Right lobe of liver (tissue), 6 donors: ENCODE results near the gene SECISBP2. TPM values are rescaled to one million over a fixed set of nuclear protein-coding genes. Genes with fewer than 3 reads are reported as not detected.

Experiments
- ATAC-seq, 4 donors: fragments of 200-7000 bp; cut with Tn5 transposase; one replicate each; pipeline ENCODE4 v1.9.1; 2020; ENCODE audit warnings: mild to moderate bottlenecking in 4 of 4, moderate library complexity in 4 of 4
- DNase-seq, 3 donors: peaks; one replicate each; pipeline ENCODE4 v3.0.0-alpha.2; 2020
- H3K27ac ChIP-seq, 3 donors: fragments of 200-600 bp; one replicate each; pipeline ENCODE4 v1.8.0; 2022
- H3K27me3 ChIP-seq, 2 donors: fragments of 200-600 bp; one replicate each; pipeline ENCODE4 v1.8.0; 2022
- H3K36me3 ChIP-seq, 4 donors: fragments of 200-600 bp; sonication (generic) in 1 of 4; one replicate each; pipeline versions ENCODE4 v1.5.1 to v1.8.0; 2017 to 2022; ENCODE audit warnings: control low read depth in 1 of 4
- H3K4me1 ChIP-seq, 4 donors: fragments of 200-600 bp; sonication (generic) in 1 of 4; one replicate each; pipeline versions ENCODE4 v1.5.1 to v1.8.0; 2017 to 2022; ENCODE audit warnings: control low read depth in 1 of 4
- H3K4me3 ChIP-seq, 3 donors: fragments of 200-600 bp; one replicate each; pipeline ENCODE4 v1.8.0; 2022
- H3K9me3 ChIP-seq, 4 donors: fragments of 200-600 bp; sonication (generic) in 1 of 4; one replicate each; pipeline versions ENCODE4 v1.5.1 to v1.8.0; 2017 to 2022; ENCODE audit warnings: control low read depth in 1 of 4
- CTCF ChIP-seq, 4 donors: fragments of 200-600 bp in 3 of 4; fragments of 450-650 bp in 1 of 4; IDR thresholded peaks; one replicate each; pipeline versions ENCODE4 v1.5.1 to v1.8.0; 2016 to 2022; ENCODE audit warnings: antibody characterized with exemption in 4 of 4, mild to moderate bottlenecking in 2 of 4
- POLR2A ChIP-seq: fragments of 450-650 bp; IDR thresholded peaks from one replicate; pipeline ENCODE4 v1.6.1; 2017; ENCODE audit warnings: antibody characterized with exemption, mild to moderate bottlenecking
- WGBS: methylation state at CpG from one replicate; pipeline ENCODE4 v1.1.6; 2018; ENCODE audit warnings: low coverage, low lambda C conversion rate; ENCODE audit not compliant: insufficient coverage; ENCODE audit errors: missing lambda C conversion rate; 5-methylcytosine and 5-hydroxymethylcytosine counted together
- intact Hi-C, 2 donors: fragments of 100-400 bp; cut with DNase I; formaldehyde crosslinking; loops; one replicate each; pipeline versions ENCODE4 v1.11.2 to v1.14.1; 2022
- total RNA-seq, 6 experiments: library from RNA; depleted of rRNA in 2 of 6; stranded (reverse); fragments of >200 nt in 2 of 6; fragmentation: NEBNext Ultra II Directional in 3 of 6; extraction: Animal tissue kit (Norgen Biotek cat#: 25700) in 3 of 6; gene quantifications; one replicate each; pipeline versions ENCODE4 v1.1.0 to v1.2.4, GENCODE V29; 2016 to 2023
- donor health status: DM: no; HTN: yes; CAD: no.
- donor health status: DM: no; HTN: no; CAD: no.
- donor health status: DM: no; HTN: no; CAD: no.
- donor health status: DM: no; HTN: yes; CAD: no.
- donor health status: DM: no; HTN: yes; CAD: no.

Gene SECISBP2
- total RNA-seq, 6 experiments from 2014 or later = 17.3 to 34.2 (median 26.5) TPM

GRCh38 chr9:89366711-89367110 lies 48.4 kb downstream of the SECISBP2 start:
- H3K36me3 ChIP-seq = peaks cover 0 to 5% (median under 1%) of the 10 kb centered on the region in 4 donors

GRCh38 chr9:89367281-89367680 lies 49.0 kb downstream of the SECISBP2 start:
- no peak overlapping the region for H3K27ac ChIP-seq
- no peaks in the 10 kb centered on the region for H3K9me3 ChIP-seq
- no peaks in the 10 kb centered on the region for H3K27me3 ChIP-seq
- WGBS = 83% methylated on average over 1 of the region's 4 CpGs
- no peaks in the 10 kb centered on the region for H3K36me3 ChIP-seq
- no peaks in the 10 kb centered on the region for H3K4me1 ChIP-seq
- ATAC-seq = no peak
- TF ChIP-seq POLR2A (no peak), CTCF (IDR thresholded peaks at IDR 0.05) (no peak)
- no peak for DNase-seq
- intact Hi-C loops = no loop called here
- H3K4me3 ChIP-seq = no peak overlapping the region

More at GRCh38 chr9:89366711-89367110, 48.4 kb downstream of the SECISBP2 start:
- H3K27ac ChIP-seq = no peak overlapping the region
- H3K9me3 ChIP-seq = no peaks in the 10 kb centered on the region
- DNase-seq (no peak), ATAC-seq (no peak)
- intact Hi-C loops = no loop called here
- H3K4me1 ChIP-seq = no peaks in the 10 kb centered on the region
- 80% methylated on average over 2 of the region's 3 CpGs for WGBS
- no peaks in the 10 kb centered on the region for H3K27me3 ChIP-seq
- H3K4me3 ChIP-seq = no peak overlapping the region
- no peak for TF ChIP-seq CTCF (IDR thresholded peaks at IDR 0.05)
- no peak for TF ChIP-seq POLR2A

- no peaks in the 10 kb centered on the region for H3K9me3 ChIP-seq
- DNase-seq (no peak), ATAC-seq (no peak)
- H3K4me1 ChIP-seq = no peaks in the 10 kb centered on the region
- H3K27me3 ChIP-seq = no peaks in the 10 kb centered on the region
- intact Hi-C loops = no loop called here
- no peak overlapping the region for H3K4me3 ChIP-seq
- H3K27ac ChIP-seq = no peak overlapping the region
- TF ChIP-seq CTCF (IDR thresholded peaks at IDR 0.05) (no peak), POLR2A (no peak)
- H3K36me3 ChIP-seq = no peaks in the 10 kb centered on the region
- WGBS = 90% methylated on average over 3 of the region's 14 CpGs
These were observed 49.6 kb downstream of the SECISBP2 start for GRCh38 chr9:89367726-89368437.

GRCh38 chr9:89368550-89368949 lies 50.2 kb downstream of the SECISBP2 start:
- 80% methylated on average over 2 of the region's 7 CpGs for WGBS
- TF ChIP-seq POLR2A (no peak), CTCF (IDR thresholded peaks at IDR 0.05) (no peak)

More at GRCh38 chr9:89368550-89368949, 50.2 kb downstream of the SECISBP2 start:
- no peak overlapping the region for H3K27ac ChIP-seq
- no peak overlapping the region for H3K4me3 ChIP-seq
- no peak for ATAC-seq
- no peaks in the 10 kb centered on the region for H3K27me3 ChIP-seq
- no peaks in the 10 kb centered on the region for H3K9me3 ChIP-seq
- H3K36me3 ChIP-seq = no peaks in the 10 kb centered on the region
- DNase-seq = no peak
- no peaks in the 10 kb centered on the region for H3K4me1 ChIP-seq
- intact Hi-C loops = no loop called here
